Liver (tissue), 9 donors: ENCODE measurements around the gene TMC1. TPM values are rescaled to one million over a fixed set of nuclear protein-coding genes. Genes with fewer than 3 reads are reported as not detected.

Experiments
- DNase-seq: peaks from one replicate; pipeline ENCODE4 v3.0.0-alpha.2; 2017; ENCODE audit warnings: low spot score
- H3K27ac ChIP-seq, 2 donors: one replicate each; pipeline ENCODE4 v1.7.0; 2013; ENCODE audit warnings: inconsistent platforms in 2 of 2, low read length in 2 of 2, control low read depth in 1 of 2, low read depth in 1 of 2, mild to moderate bottlenecking in 1 of 2
- H3K27me3 ChIP-seq, 4 donors: one replicate each; pipeline versions ENCODE4 v1.6.1 to v1.7.0; 2013; ENCODE audit warnings: low read length in 3 of 4, inconsistent platforms in 1 of 4, mild to moderate bottlenecking in 1 of 4, moderate library complexity in 1 of 4; ENCODE audit not compliant: control insufficient read depth in 4 of 4, insufficient read depth in 4 of 4
- H3K36me3 ChIP-seq, 4 donors: one replicate each; pipeline versions ENCODE4 v1.6.1 to v1.7.0; 2013; ENCODE audit warnings: low read length in 3 of 4, mild to moderate bottlenecking in 3 of 4, low read depth in 1 of 4, moderate library complexity in 1 of 4; ENCODE audit not compliant: control insufficient read depth in 4 of 4, insufficient read depth in 3 of 4
- H3K4me1 ChIP-seq, 4 donors: one replicate each; pipeline versions ENCODE4 v1.6.1 to v1.7.0; 2013; ENCODE audit warnings: low read length in 3 of 4, mild to moderate bottlenecking in 3 of 4, moderate library complexity in 1 of 4; ENCODE audit not compliant: control insufficient read depth in 4 of 4, insufficient read depth in 4 of 4
- H3K4me3 ChIP-seq, 3 donors: one replicate each; pipeline versions ENCODE4 v1.6.1 to v1.7.0; 2013; ENCODE audit warnings: low read length in 3 of 3, control low read depth in 1 of 3, low read depth in 1 of 3, mild to moderate bottlenecking in 1 of 3
- H3K9ac ChIP-seq, 2 donors: one replicate each; pipeline ENCODE4 v1.7.0; 2013; ENCODE audit warnings: low read length in 2 of 2, mild to moderate bottlenecking in 2 of 2, moderate library complexity in 2 of 2, control low read depth in 1 of 2, low read depth in 1 of 2
- H3K9me3 ChIP-seq, 4 donors: one replicate each; pipeline versions ENCODE4 v1.6.1 to v1.7.0; 2013; ENCODE audit warnings: low read length in 3 of 4; ENCODE audit not compliant: control insufficient read depth in 4 of 4
- ATF3 ChIP-seq: IDR thresholded peaks from 2 replicates; pipeline ENCODE4 v1.6.1; 2016; ENCODE audit warnings: antibody characterized with exemption
- CTCF ChIP-seq: fragments of 150-350 bp; IDR thresholded peaks from 2 replicates; pipeline ENCODE4 v1.5.1; 2017; ENCODE audit warnings: improper control_type of control experiment, low read depth, low read length; ENCODE audit not compliant: missing input control
- EGR1 ChIP-seq, 2 donors: IDR thresholded peaks; 2 replicates each; pipeline ENCODE4 v1.6.1; 2016 to 2018; ENCODE audit warnings: antibody characterized with exemption in 2 of 2, low read depth in 2 of 2
- FOXA1 ChIP-seq: IDR thresholded peaks from 2 replicates; pipeline ENCODE4 v1.6.1; 2016; ENCODE audit warnings: antibody characterized with exemption
- FOXA2 ChIP-seq: IDR thresholded peaks from 2 replicates; pipeline ENCODE4 v1.6.1; 2016; ENCODE audit warnings: antibody characterized with exemption
- GABPA ChIP-seq, 2 donors: IDR thresholded peaks in 1 of 2; conservative IDR thresholded peaks in 1 of 2; 2 replicates each; pipeline ENCODE4 v1.6.1; 2016; ENCODE audit warnings: antibody characterized with exemption in 2 of 2, mild to moderate bottlenecking in 1 of 2, moderate library complexity in 1 of 2
- HNF4A ChIP-seq, 2 donors: conservative IDR thresholded peaks; 2 replicates each; pipeline ENCODE4 v1.6.1; 2016; ENCODE audit warnings: antibody characterized with exemption in 2 of 2, mild to moderate bottlenecking in 2 of 2
- HNF4G ChIP-seq: IDR thresholded peaks from 2 replicates; pipeline ENCODE4 v1.6.1; 2016; ENCODE audit warnings: antibody characterized with exemption
- JUND ChIP-seq, 2 donors: IDR thresholded peaks; 2 replicates each; pipeline ENCODE4 v1.6.1; 2016; ENCODE audit warnings: antibody characterized with exemption in 2 of 2
- MAX ChIP-seq: IDR thresholded peaks from 2 replicates; pipeline ENCODE4 v1.6.1; 2016; ENCODE audit warnings: antibody characterized with exemption
- NR2F2 ChIP-seq: IDR thresholded peaks from 2 replicates; pipeline ENCODE4 v1.6.1; 2016; ENCODE audit warnings: antibody characterized with exemption
- RAD21 ChIP-seq, 2 donors: IDR thresholded peaks; 2 replicates each; pipeline ENCODE4 v1.6.1; 2016; ENCODE audit warnings: antibody characterized with exemption in 2 of 2, mild to moderate bottlenecking in 2 of 2
- REST ChIP-seq: IDR thresholded peaks from 2 replicates; pipeline ENCODE4 v1.6.1; 2016; ENCODE audit warnings: antibody characterized with exemption, mild to moderate bottlenecking
- RXRA ChIP-seq, 2 donors: IDR thresholded peaks; 2 replicates each; pipeline ENCODE4 v1.6.1; 2017 to 2018; ENCODE audit warnings: antibody characterized with exemption in 2 of 2, mild to moderate bottlenecking in 1 of 2
- SP1 ChIP-seq: IDR thresholded peaks from 2 replicates; pipeline ENCODE4 v1.6.1; 2018; ENCODE audit warnings: antibody characterized with exemption, mild to moderate bottlenecking
- TAF1 ChIP-seq: conservative IDR thresholded peaks from 2 replicates; pipeline ENCODE4 v1.6.1; 2016; ENCODE audit warnings: antibody characterized with exemption, mild to moderate bottlenecking
- YY1 ChIP-seq: IDR thresholded peaks from 2 replicates; pipeline ENCODE4 v1.6.1; 2016; ENCODE audit warnings: antibody characterized with exemption, mild to moderate bottlenecking
- ZBTB33 ChIP-seq: IDR thresholded peaks from 2 replicates; pipeline ENCODE4 v1.6.1; 2016; ENCODE audit warnings: antibody characterized with exemption
- WGBS: extraction: QIAGEN DNeasy Blood & Tissue Kit; methylation state at CpG from one replicate; pipeline ENCODE4 v1.1.7; 2013; 5-methylcytosine and 5-hydroxymethylcytosine counted together
- polyA plus RNA-seq, 2 donors: library from polyadenylated mRNA; stranded (reverse) in 1 of 2; unstranded in 1 of 2; fragments of 200-250 nt in 1 of 2; fragments of >200 nt in 1 of 2; fragmentation: Nextera tagmentation in 1 of 2; extraction: Ambion mirVana in 1 of 2; gene quantifications; one replicate each; pipeline versions ENCODE4 v1.2.1 to v1.2.3, GENCODE V29; 2013 to 2015
- total RNA-seq, 2 donors: library from RNA; depleted of rRNA; stranded (reverse); fragments of >200 nt; gene quantifications; one replicate each; pipeline ENCODE4 v1.2.3, GENCODE V29; 2014
- donor health status: healthy.
- donor health status: healthy.
- donor health status: healthy.
- donor health status: healthy.
- donor health status: healthy.

Gene TMC1
- total and polyA plus RNA-seq, 4 donors, result 0.09 TPM; not detected in 3

- Histone ChIP-seq H3K9me3 (no peaks in the 10 kb centered on the region), H3K4me1 (no peaks in the 10 kb centered on the region), H3K4me3 (no peak overlapping the region), H3K36me3 (no peaks in the 10 kb centered on the region), H3K27me3 (peaks cover 0 to 3% (median 0%) of the 10 kb centered on the region in 4 donors), H3K9ac (no peak overlapping the region), H3K27ac (no peak overlapping the region)
- TF ChIP-seq RAD21 (IDR thresholded peaks at IDR 0.05) (no peak), EGR1 (IDR thresholded peaks at IDR 0.05; ENCODE audit: low read depth in 2 of 2) (no peak), MAX (no peak), ATF3 (no peak), NR2F2 (no peak), TAF1 (no peak), REST (no peak), FOXA2 (no peak), RXRA (IDR thresholded peaks at IDR 0.05) (no peak), ZBTB33 (no peak), FOXA1 (no peak), YY1 (no peak), HNF4G (no peak), GABPA (IDR thresholded peaks at IDR 0.05 in 1 of 2, conservative IDR thresholded peaks at IDR 0.05 in 1 of 2) (no peak), CTCF (no peak), HNF4A (conservative IDR thresholded peaks at IDR 0.05) (no peak)
- DNase-seq, result no peak
- 95% methylated on average over 2 of the region's 2 CpGs for WGBS
Observed at GRCh38 chr9:72665421-72665820, 144.0 kb downstream of the TMC1 start.

GRCh38 chr9:72667181-72667580, 145.8 kb downstream of the TMC1 start:
- H3K4me3 ChIP-seq, result no peak overlapping the region
- H3K9me3 ChIP-seq, result no peaks in the 10 kb centered on the region
- DNase-seq, result no peak
- H3K36me3 ChIP-seq, result no peaks in the 10 kb centered on the region
- WGBS, result 80% methylated on average over 2 of the region's 2 CpGs
- H3K27ac ChIP-seq, result no peak overlapping the region
- no peak overlapping the region for H3K9ac ChIP-seq
- TF ChIP-seq RXRA (IDR thresholded peaks at IDR 0.05), result no peak
- TF ChIP-seq RAD21 (IDR thresholded peaks at IDR 0.05), result no peak
- no peak for TF ChIP-seq JUND (IDR thresholded peaks at IDR 0.05)
- no peak for TF ChIP-seq MAX
- TF ChIP-seq EGR1 (IDR thresholded peaks at IDR 0.05; ENCODE audit: low read depth in 2 of 2), result no peak
- TF ChIP-seq ZBTB33, result no peak
- TF ChIP-seq SP1, result no peak
- H3K4me1 ChIP-seq, result no peaks in the 10 kb centered on the region
- no peaks in the 10 kb centered on the region for H3K27me3 ChIP-seq
